Measurements from ENCODE around the gene TTI1. TPM values are rescaled to one million over a fixed set of nuclear protein-coding genes. Genes with fewer than 3 reads are reported as not detected.

TTI1 gene
- total and polyA plus RNA-seq, 3 donors from 2014 or later, result 24.1 to 30.5 (median 26.0) TPM

DNA sequence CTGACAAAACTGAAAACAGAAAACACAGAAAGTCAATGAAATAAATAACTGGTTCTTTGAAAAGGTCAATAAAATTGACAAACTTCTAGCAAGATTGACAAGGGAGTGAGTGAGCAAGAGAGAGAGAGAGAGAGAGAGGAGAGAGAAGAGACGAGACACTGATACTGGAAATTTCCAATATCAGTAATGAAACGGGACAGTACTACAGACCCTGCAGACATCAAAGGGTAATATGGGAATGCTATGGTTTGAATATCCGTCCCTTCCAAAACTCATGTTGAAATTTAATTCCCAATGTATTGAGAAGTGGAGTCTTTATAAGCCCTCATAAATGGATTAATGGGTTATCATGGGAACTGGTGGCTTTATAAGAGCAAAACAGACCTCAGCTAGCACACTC is 3.8 kb downstream of the TTI1 start:
- Histone ChIP-seq H3K9me3 (no peaks in the 10 kb centered on the region), H3K36me3 (ENCODE audit: low read depth, missing control alignments) (no peaks in the 10 kb centered on the region), H3K27ac (no peak overlapping the region), H3K4me1 (peaks cover 10% of the 10 kb centered on the region), H3K27me3 (no peaks in the 10 kb centered on the region), H3K4me3 (no peak overlapping the region)
- no peak for TF ChIP-seq POLR2A (IDR thresholded peaks at IDR 0.05)
- TF ChIP-seq, protein P1, sequence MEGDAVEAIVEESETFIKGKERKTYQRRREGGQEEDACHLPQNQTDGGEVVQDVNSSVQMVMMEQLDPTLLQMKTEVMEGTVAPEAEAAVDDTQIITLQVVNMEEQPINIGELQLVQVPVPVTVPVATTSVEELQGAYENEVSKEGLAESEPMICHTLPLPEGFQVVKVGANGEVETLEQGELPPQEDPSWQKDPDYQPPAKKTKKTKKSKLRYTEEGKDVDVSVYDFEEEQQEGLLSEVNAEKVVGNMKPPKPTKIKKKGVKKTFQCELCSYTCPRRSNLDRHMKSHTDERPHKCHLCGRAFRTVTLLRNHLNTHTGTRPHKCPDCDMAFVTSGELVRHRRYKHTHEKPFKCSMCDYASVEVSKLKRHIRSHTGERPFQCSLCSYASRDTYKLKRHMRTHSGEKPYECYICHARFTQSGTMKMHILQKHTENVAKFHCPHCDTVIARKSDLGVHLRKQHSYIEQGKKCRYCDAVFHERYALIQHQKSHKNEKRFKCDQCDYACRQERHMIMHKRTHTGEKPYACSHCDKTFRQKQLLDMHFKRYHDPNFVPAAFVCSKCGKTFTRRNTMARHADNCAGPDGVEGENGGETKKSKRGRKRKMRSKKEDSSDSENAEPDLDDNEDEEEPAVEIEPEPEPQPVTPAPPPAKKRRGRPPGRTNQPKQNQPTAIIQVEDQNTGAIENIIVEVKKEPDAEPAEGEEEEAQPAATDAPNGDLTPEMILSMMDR (IDR thresholded peaks at IDR 0.05), result no peak
- 83 to 94% methylated on average over 3 of the region's 3 CpGs for WGBS, 2 donors
- no peak for DNase-seq
- intact Hi-C loops (cut with DNase I; ENCODE audit: low total_unique reads), result no loop called here

DNA sequence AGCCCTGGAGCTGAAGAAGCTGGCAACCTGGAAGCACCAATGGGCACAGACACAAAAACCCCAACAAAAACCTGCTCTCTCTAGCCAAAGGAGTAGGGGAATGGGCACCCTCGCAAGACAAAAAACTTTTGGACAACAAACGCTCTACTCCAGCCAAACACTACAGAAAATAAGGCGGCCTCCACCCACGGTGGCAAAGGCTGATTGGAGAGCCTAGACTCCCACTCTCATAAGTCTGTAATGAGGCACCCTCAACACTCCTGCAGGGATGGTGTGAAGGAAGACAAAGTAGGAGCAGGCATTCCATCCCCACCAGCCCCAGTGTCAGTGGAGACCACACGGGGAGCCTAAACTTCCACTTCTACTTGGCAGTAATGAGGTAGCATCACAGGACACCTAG is 8.8 kb downstream of the TTI1 start:
- peaks cover 4% of the 10 kb centered on the region for H3K4me1 ChIP-seq
- 68 to 83% methylated on average over 4 to 5 of the region's 5 CpGs for WGBS, 2 donors
- DNase-seq, result no peak
- no peak overlapping the region for H3K27ac ChIP-seq
- intact Hi-C loops (cut with DNase I; ENCODE audit: low total_unique reads), result no loop called here
- no peak overlapping the region for H3K4me3 ChIP-seq
- H3K36me3 ChIP-seq (ENCODE audit: low read depth, missing control alignments), result no peaks in the 10 kb centered on the region
- H3K27me3 ChIP-seq, result no peaks in the 10 kb centered on the region
- H3K9me3 ChIP-seq, result no peaks in the 10 kb centered on the region
- TF ChIP-seq, protein P1 (IDR thresholded peaks at IDR 0.05), result no peak
- no peak for TF ChIP-seq POLR2A (IDR thresholded peaks at IDR 0.05)

- Histone ChIP-seq H3K27me3 (no peaks in the 10 kb centered on the region), H3K27ac (no peak overlapping the region), H3K4me1 (peaks cover 4% of the 10 kb centered on the region), H3K9me3 (no peaks in the 10 kb centered on the region), H3K36me3 (ENCODE audit: low read depth, missing control alignments) (no peaks in the 10 kb centered on the region), H3K4me3 (no peak overlapping the region)
- intact Hi-C loops (cut with DNase I; ENCODE audit: low total_unique reads), result no loop called here
- TF ChIP-seq, protein P1 (IDR thresholded peaks at IDR 0.05), result no peak
- no peak for TF ChIP-seq POLR2A (IDR thresholded peaks at IDR 0.05)
- no peak for DNase-seq
- WGBS, 2 donors, result 63 to 79% methylated on average over 5 of the region's 5 CpGs
These were observed 9.9 kb downstream of the TTI1 start for GRCh38 chr20:38023181-38024001.

GRCh38 chr20:38021087-38021772 is 12.0 kb downstream of the TTI1 start:
- WGBS, 2 donors, result 86 to 92% methylated on average over 2 of the region's 2 CpGs
- Histone ChIP-seq H3K36me3 (ENCODE audit: low read depth, missing control alignments) (no peaks in the 10 kb centered on the region), H3K27ac (no peak overlapping the region), H3K4me3 (no peak overlapping the region), H3K4me1 (peaks cover 4% of the 10 kb centered on the region), H3K9me3 (no peaks in the 10 kb centered on the region), H3K27me3 (no peaks in the 10 kb centered on the region)
- TF ChIP-seq, protein P1 (IDR thresholded peaks at IDR 0.05), result no peak
- TF ChIP-seq POLR2A (IDR thresholded peaks at IDR 0.05), result no peak
- no peak for DNase-seq
- intact Hi-C loops (cut with DNase I; ENCODE audit: low total_unique reads), result no loop called here
